Ascending aorta (tissue), 2 donors: ENCODE measurements around the gene AFAP1L2. TPM values are rescaled to one million over a fixed set of nuclear protein-coding genes. Genes with fewer than 3 reads are reported as not detected.
A peak's percentile ranks its signal among the peaks of the same experiment; 100 is the strongest.

ENCODE experiments used
- DNase-seq, 2 donors: peaks; one replicate each; pipeline ENCODE4 v3.0.0-alpha.2; 2019; ENCODE audit warnings: low spot score in 2 of 2
- H3K27ac ChIP-seq, 2 donors: fragments of 200-600 bp; sonication (generic); one replicate each; pipeline ENCODE4 v1.5.1; 2016 to 2017; ENCODE audit warnings: mild to moderate bottlenecking in 1 of 2
- H3K27me3 ChIP-seq: fragments of 200-600 bp; sonication (generic); one replicate; pipeline ENCODE4 v1.5.1; 2017
- H3K36me3 ChIP-seq, 2 donors: fragments of 200-600 bp; sonication (generic); one replicate each; pipeline ENCODE4 v1.5.1; 2016
- H3K4me1 ChIP-seq, 2 donors: fragments of 200-600 bp; sonication (generic); one replicate each; pipeline ENCODE4 v1.5.1; 2016 to 2017; ENCODE audit warnings: mild to moderate bottlenecking in 1 of 2
- H3K4me3 ChIP-seq, 2 donors: fragments of 200-600 bp; sonication (generic); one replicate each; pipeline ENCODE4 v1.5.1; 2016 to 2017; ENCODE audit warnings: mild to moderate bottlenecking in 1 of 2
- H3K9me3 ChIP-seq, 2 donors: fragments of 200-600 bp; sonication (generic); one replicate each; pipeline ENCODE4 v1.5.1; 2016
- intact Hi-C: fragments of 100-400 bp; cut with DNase I; formaldehyde crosslinking; loops from one replicate; pipeline ENCODE4 v1.15.1; 2023
- total RNA-seq: library from RNA; depleted of rRNA; stranded (reverse); fragments of >200 nt; gene quantifications from one replicate; pipeline ENCODE4 v1.1.0, GENCODE V29; 2016
- TF ChIP-seq, protein P1 (sequence below), 3 experiments: fragments of 200-600 bp in 2 of 3; fragments of 450-650 bp in 1 of 3; sonication (generic) in 2 of 3; IDR thresholded peaks; one replicate each; pipeline ENCODE4 v1.5.1; 2016 to 2019; ENCODE audit warnings: antibody characterized with exemption in 3 of 3, mild to moderate bottlenecking in 1 of 3, moderate library complexity in 1 of 3

AFAP1L2 gene
- total RNA-seq, 1 donor from 2014 or later: 30.4 TPM

DNA sequence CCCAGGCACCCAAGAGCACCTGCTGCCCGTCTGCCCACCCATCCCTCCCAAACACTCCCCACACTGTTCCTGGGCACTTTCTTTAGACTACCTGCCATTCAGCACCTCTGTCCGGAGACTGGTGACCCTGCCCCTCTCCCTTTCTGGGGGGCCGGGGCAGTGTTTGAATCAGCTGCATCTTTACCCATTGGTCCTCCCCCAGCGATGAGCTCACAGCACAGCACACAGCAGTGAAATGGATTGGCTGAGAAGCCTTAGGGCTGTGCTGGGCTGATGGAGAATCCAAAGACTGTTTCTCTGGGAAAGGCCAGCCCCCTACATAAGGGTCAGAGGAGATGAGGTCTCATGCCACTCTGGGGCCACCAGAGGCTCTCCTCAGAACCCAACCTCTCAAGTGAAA, 125.0 kb downstream of the AFAP1L2 start:
- H3K9me3 ChIP-seq: no peaks in the 10 kb centered on the region
- H3K4me3 ChIP-seq: no peak overlapping the region
- no peaks in the 10 kb centered on the region for H3K27me3 ChIP-seq
- no peaks in the 10 kb centered on the region for H3K36me3 ChIP-seq
- DNase-seq: peak in 1 of 2 donors; percentile 45
- no peak overlapping the region for H3K27ac ChIP-seq
- H3K4me1 ChIP-seq: no peaks in the 10 kb centered on the region
- TF ChIP-seq, protein P1, sequence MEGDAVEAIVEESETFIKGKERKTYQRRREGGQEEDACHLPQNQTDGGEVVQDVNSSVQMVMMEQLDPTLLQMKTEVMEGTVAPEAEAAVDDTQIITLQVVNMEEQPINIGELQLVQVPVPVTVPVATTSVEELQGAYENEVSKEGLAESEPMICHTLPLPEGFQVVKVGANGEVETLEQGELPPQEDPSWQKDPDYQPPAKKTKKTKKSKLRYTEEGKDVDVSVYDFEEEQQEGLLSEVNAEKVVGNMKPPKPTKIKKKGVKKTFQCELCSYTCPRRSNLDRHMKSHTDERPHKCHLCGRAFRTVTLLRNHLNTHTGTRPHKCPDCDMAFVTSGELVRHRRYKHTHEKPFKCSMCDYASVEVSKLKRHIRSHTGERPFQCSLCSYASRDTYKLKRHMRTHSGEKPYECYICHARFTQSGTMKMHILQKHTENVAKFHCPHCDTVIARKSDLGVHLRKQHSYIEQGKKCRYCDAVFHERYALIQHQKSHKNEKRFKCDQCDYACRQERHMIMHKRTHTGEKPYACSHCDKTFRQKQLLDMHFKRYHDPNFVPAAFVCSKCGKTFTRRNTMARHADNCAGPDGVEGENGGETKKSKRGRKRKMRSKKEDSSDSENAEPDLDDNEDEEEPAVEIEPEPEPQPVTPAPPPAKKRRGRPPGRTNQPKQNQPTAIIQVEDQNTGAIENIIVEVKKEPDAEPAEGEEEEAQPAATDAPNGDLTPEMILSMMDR (IDR thresholded peaks at IDR 0.05): no peak
- intact Hi-C loops: no loop called here

DNA sequence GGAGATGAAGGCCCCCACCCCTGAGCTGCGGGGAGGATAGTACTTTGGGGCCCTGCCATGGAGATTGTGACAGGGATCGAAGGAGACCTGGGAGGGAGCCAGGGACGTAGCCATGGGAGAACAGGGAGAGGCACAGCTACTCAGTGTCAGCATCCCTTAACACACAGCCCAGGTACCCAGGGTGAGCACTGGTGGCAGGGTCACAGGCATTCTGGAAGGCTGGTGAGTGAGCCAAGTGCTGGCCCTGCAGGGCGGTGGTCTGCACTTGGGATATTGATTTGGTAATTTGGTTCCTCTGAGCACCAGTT, 125.5 kb downstream of the AFAP1L2 start:
- Histone ChIP-seq H3K36me3 (no peaks in the 10 kb centered on the region), H3K4me1 (no peaks in the 10 kb centered on the region), H3K9me3 (no peaks in the 10 kb centered on the region), H3K27me3 (no peaks in the 10 kb centered on the region), H3K27ac (no peak overlapping the region), H3K4me3 (no peak overlapping the region)
- intact Hi-C loops: no loop called here
- peak in 1 of 2 donors; percentile 54 for DNase-seq
- TF ChIP-seq, protein P1 (IDR thresholded peaks at IDR 0.05): no peak

DNA sequence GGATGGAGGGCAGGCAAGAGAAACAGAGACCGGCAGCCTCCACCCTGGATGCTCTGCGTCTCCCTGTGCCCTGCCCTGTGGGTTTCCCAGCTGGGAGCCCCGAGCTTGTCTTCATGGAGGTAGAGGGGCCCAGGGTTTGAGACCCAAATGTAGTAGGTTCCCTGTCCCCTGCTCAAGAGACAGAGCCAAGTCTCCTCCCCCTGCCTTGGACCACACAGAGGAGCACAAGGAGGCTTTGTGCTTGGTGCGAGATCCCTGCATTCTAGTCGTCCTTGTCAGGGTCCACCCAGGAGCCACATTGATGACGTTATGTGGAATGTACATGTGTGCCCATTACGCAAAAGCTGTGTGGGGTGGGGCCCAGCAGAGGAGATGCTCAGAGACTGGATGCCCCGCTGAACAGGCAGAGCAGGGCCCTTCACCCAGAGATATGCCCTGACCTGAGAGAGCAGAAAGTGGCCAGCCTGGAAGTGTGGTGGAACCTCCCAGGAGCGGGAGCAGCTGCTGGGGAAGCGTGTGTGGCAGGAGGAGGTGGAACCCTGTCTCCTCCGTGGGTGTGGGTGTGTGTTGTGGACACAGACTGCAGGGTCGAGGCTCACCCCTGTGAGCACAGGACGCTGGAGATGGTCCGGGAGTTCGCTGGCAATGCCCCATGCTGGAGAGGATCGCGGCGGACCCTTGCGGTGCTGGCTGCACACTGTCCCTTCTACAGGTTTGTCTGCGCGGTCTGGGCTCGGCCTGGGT, 126.0 kb downstream of the AFAP1L2 start:
- Histone ChIP-seq H3K4me1 (no peaks in the 10 kb centered on the region), H3K27ac (no peak overlapping the region), H3K27me3 (no peaks in the 10 kb centered on the region), H3K36me3 (no peaks in the 10 kb centered on the region), H3K9me3 (no peaks in the 10 kb centered on the region), H3K4me3 (no peak overlapping the region)
- intact Hi-C loops: no loop called here
- TF ChIP-seq, protein P1 (IDR thresholded peaks at IDR 0.05): no peak
- peak in 1 of 2 donors; percentile 56 for DNase-seq

DNA sequence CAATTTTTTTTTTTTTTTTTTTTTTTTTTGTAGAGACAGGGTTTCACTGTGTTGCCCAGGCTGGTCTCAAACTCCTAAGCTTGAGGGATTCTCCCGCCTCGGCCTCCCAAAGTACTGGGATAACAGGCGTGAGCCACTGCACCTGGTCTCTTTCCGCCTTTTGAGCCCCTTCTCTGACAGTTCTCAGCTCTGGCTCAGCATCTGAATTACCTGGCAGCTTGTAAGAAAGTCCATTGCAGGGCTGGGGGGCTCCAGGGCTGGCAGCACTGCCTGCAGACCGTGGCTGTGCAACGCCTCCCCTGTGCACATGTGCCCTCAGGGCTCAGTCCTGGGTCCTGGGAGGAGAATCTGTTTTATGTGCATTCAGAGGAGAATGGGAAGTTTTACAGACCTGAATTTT, 127.6 kb downstream of the AFAP1L2 start:
- H3K4me3 ChIP-seq: no peak overlapping the region
- H3K9me3 ChIP-seq: no peaks in the 10 kb centered on the region
- no peak for DNase-seq
- intact Hi-C loops: no loop called here
- H3K4me1 ChIP-seq: peaks cover 0 to 4% of the 10 kb centered on the region in 2 donors
- H3K36me3 ChIP-seq: no peaks in the 10 kb centered on the region
- TF ChIP-seq, protein P1 (IDR thresholded peaks at IDR 0.05): no peak
- H3K27me3 ChIP-seq: no peaks in the 10 kb centered on the region
- H3K27ac ChIP-seq: no peak overlapping the region

DNA sequence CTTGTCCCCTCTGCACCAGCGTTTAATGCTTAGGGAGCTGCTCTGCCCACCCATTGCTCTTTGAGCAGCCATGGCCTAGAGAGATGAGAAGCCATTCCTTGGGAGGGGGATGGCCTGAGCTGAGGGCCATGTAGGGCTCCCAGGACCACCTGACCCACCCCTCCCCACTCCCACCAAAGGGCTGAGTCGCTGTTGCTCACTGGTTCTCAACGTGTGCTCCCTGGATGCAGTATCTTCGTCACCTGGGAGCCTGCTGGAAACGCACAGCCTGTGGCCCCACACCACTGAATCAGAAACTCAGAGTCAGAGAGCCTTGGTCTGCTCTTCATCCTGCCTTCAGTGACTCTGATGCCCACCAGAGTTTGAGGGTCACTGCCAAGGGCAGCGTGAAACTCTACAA, 128.2 kb downstream of the AFAP1L2 start:
- no peak overlapping the region for H3K4me3 ChIP-seq
- H3K4me1 ChIP-seq: peaks cover 0 to 9% of the 10 kb centered on the region in 2 donors
- no peak for DNase-seq
- H3K27ac ChIP-seq: no peak overlapping the region
- H3K36me3 ChIP-seq: no peaks in the 10 kb centered on the region
- H3K27me3 ChIP-seq: no peaks in the 10 kb centered on the region
- TF ChIP-seq, protein P1 (IDR thresholded peaks at IDR 0.05): no peak
- H3K9me3 ChIP-seq: no peaks in the 10 kb centered on the region
- intact Hi-C loops: no loop called here
